HT-29 (cell line): ENCODE results near the gene ABCA3. TPM values are rescaled to one million over a fixed set of nuclear protein-coding genes. Genes with fewer than 3 reads are reported as not detected.

Experiments used
- DNase-seq: peaks from one replicate; pipeline ENCODE4 v3.0.0-alpha.2; 2015; ENCODE audit warnings: low spot score
- small RNA-seq: library from RNA; depleted of rRNA; stranded (forward); fragments of <200 nt; gene quantifications from one replicate; pipeline ENCODE3, GENCODE V24; 2014
- total RNA-seq: library from RNA; depleted of rRNA; stranded (reverse); fragments of >200 nt; shearing (Covaris generic); gene quantifications from 2 replicates; pipeline ENCODE4 v1.2.3, GENCODE V29; 2014; rRNA removed

The ABCA3 gene
- total RNA-seq, 1 experiment from 2014 or later, result under 0.01 TPM

GRCh38 chr16:2235695-2236336 lies 104.7 kb downstream of the ABCA3 start:
- no peak for DNase-seq

- DNase-seq, result no peak
These were observed 105.3 kb downstream of the ABCA3 start for GRCh38 chr16:2235234-2235651.

- DNase-seq, result no peak
These were observed 105.7 kb downstream of the ABCA3 start for GRCh38 chr16:2234813-2235170.

GRCh38 chr16:2233872-2234812 lies 106.4 kb downstream of the ABCA3 start:
- no peak for DNase-seq

GRCh38 chr16:2233046-2233775 lies 107.3 kb downstream of the ABCA3 start:
- DNase-seq, result no peak

GRCh38 chr16:2232094-2232990 lies 108.2 kb downstream of the ABCA3 start:
- DNase-seq, result no peak

- DNase-seq, result no peak
These were observed 109.3 kb downstream of the ABCA3 start for GRCh38 chr16:2231016-2231931.

- no peak for DNase-seq
These were observed 110.2 kb downstream of the ABCA3 start for GRCh38 chr16:2230376-2230775.

- DNase-seq, result no peak
These were observed 110.8 kb downstream of the ABCA3 start for GRCh38 chr16:2229632-2230250.

GRCh38 chr16:2229091-2229490 lies 111.4 kb downstream of the ABCA3 start:
- DNase-seq, result no peak

- DNase-seq, result no peak
These were observed 112.2 kb downstream of the ABCA3 start for GRCh38 chr16:2228161-2228824.

GRCh38 chr16:2226918-2227317 lies 113.6 kb downstream of the ABCA3 start:
- DNase-seq, result no peak

- DNase-seq, result peak; percentile 38
These were observed 114.2 kb downstream of the ABCA3 start for GRCh38 chr16:2226245-2226793.

Small RNA genes within 50 kb of the gene (small RNA-seq; reads per million reads assigned to genes)
- gene MIR3677 (not detected), gene MIR4717 (not detected)

Other genes with a start within 250 kb of the ABCA3 start
- gene PKD1, start 204.8 kb downstream of the ABCA3 start, total RNA-seq, result 72.1 and 74.7 TPM in 2 replicates
- gene RAB26, start 192.1 kb downstream of the ABCA3 start, total RNA-seq, result 13.4 and 24.9 TPM in 2 replicates
- gene TRAF7, start 184.9 kb downstream of the ABCA3 start, total RNA-seq, result 166 and 170 TPM in 2 replicates
- 0.08 and 2.5 TPM in 2 replicates for gene CASKIN1, start 144.1 kb downstream of the ABCA3 start, total RNA-seq
- 98.9 and 117 TPM in 2 replicates for gene MLST8, start 135.3 kb downstream of the ABCA3 start, total RNA-seq
- 33.6 and 34.6 TPM in 2 replicates for gene BRICD5, start 129.9 kb downstream of the ABCA3 start, total RNA-seq
- gene PGP, start 125.9 kb downstream of the ABCA3 start, total RNA-seq, result 82.0 and 98.7 TPM in 2 replicates
- 83.8 and 87.2 TPM in 2 replicates for gene E4F1, start 117.1 kb downstream of the ABCA3 start, total RNA-seq
- 0.99 and 3.1 TPM in 2 replicates for gene DNASE1L2, start 104.3 kb downstream of the ABCA3 start, total RNA-seq
- 160 and 162 TPM in 2 replicates for gene ECI1, start 89.1 kb downstream of the ABCA3 start, total RNA-seq
- gene RNPS1, start 72.6 kb downstream of the ABCA3 start, total RNA-seq, result 213 and 226 TPM in 2 replicates
- gene CCNF, start 88.7 kb upstream of the ABCA3 start, total RNA-seq, result 64.9 and 68.1 TPM in 2 replicates
- gene TEDC2, start 119.4 kb upstream of the ABCA3 start, total RNA-seq, result 53.8 and 58.0 TPM in 2 replicates
- not detected in 2 replicates for gene NTN3, start 130.6 kb upstream of the ABCA3 start, total RNA-seq
- gene TBC1D24, start 134.4 kb upstream of the ABCA3 start, total RNA-seq, result 16.5 and 16.6 TPM in 2 replicates
- 99.9 and 117 TPM in 2 replicates for gene ATP6V0C, start 173.2 kb upstream of the ABCA3 start, total RNA-seq
- gene AMDHD2, start 179.6 kb upstream of the ABCA3 start, total RNA-seq, result 112 and 114 TPM in 2 replicates
- gene CEMP1, start 190.7 kb upstream of the ABCA3 start, total RNA-seq, result 0.84 TPM in 1 of 2 replicates, not detected in the other
- gene PDPK1, start 197.3 kb upstream of the ABCA3 start, total RNA-seq, result 21.2 and 23.7 TPM in 2 replicates